Cortex of kidney (tissue), 1 donor: Measurements from ENCODE around the gene ZNF70.

Source experiments
- DNase-seq: peaks from one replicate; lab custom pipeline; 2025; lab: John Stamatoyannopoulos, UW

ZNF70 gene

DNA sequence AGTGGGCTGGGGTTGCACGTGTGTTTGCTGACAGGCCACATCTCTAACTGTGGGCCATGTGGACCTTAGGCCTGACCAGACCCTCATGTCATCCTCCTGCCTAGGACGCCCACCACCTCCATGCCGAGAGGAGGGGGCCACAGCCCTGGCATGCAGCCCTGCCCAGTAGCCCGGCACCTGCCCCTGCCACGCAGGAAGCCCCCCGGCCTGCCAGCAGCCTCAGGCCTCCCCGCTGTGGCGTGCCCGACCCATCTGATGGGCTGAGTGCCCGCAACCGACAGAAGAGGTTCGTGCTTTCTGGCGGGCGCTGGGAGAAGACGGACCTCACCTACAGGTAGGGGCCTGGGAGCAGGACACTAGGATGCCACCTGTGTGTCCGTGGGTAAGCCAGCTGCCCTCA, 28.2 kb upstream of the ZNF70 start:
- no peak for DNase-seq

DNA sequence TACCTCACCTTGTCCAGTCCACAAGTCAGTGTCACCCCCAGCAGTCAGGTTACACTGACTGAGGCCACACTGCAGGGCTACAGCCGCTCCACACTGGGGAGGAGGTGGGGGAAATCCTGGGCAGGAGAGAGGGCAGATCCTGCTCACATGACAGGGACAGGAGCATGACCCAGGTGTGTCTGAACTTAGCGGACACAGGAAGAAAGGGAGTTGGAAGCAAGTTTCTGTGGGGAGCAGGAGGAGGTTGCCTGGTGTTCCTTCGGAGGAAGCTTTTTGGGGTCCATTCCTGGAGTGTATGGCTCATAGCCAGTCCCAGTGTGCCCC, 27.6 kb upstream of the ZNF70 start:
- no peak for DNase-seq

DNA sequence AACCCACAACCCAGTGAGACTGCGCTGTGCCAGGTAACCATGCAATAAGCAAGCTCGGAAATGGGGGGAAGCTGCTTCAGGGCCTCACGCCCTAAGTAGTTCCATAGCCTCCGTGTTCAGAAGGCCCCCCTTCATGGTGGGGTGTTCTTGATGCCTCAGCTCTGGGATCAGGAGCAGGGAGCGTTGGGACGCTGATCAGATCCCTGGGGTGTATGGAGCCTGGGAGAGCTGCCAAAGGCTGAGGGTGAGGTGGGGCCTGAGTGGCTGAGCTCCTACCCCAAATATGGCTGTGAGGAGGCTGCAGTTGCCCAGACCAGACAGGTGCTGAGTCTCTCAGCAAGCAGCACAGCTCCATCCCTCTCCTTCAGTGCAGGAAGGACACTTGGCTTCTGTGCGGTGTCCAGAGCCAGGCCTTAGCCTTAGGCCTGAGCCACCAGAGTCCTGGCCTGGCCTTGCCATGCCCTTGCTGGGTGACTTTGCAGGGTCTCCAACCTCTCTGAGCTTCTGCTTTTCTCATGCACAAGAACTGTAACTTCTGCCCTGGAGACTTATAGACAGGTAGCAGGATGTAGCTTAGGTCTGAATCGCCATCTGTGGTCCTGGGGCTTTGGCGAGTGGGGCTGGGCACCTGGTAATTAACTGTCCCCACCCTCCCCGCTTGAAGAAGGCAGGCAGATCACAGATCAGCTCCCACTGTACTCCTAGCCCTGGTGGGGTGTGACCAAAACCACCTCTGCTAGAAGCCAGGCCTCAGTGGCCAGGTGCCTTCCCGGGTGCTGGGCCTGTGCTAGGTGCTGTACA, 27.1 kb upstream of the ZNF70 start:
- no peak for DNase-seq

DNA sequence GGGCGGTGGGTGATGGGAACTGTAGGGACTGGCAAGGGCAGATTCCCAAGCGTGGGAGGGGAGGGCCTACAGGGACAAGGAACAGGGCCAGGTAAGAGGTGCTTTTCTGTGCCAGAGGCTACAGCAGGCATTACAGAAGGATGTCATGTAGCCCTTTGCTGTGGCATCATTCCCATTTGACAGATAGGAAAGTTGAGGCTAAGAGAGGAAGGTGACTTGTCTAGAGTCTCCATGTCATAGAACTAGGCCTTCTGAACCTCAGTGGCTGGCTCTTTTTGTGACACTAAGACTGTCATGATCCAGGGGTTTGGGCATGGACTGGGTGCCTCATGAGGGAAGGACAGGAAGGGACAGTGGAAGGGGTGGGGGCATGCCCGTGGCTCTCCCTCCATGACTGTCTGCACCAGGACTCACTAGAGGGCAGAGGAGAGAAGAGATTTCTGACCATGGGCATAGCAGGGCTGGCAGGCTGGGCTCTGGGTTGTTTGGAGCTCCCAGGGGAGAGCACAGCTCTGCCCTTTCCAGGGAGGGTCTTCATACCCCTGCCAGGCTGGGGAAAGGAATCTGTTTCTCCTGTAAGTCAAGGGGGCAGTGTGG, 25.0 kb upstream of the ZNF70 start:
- no peak for DNase-seq

DNA sequence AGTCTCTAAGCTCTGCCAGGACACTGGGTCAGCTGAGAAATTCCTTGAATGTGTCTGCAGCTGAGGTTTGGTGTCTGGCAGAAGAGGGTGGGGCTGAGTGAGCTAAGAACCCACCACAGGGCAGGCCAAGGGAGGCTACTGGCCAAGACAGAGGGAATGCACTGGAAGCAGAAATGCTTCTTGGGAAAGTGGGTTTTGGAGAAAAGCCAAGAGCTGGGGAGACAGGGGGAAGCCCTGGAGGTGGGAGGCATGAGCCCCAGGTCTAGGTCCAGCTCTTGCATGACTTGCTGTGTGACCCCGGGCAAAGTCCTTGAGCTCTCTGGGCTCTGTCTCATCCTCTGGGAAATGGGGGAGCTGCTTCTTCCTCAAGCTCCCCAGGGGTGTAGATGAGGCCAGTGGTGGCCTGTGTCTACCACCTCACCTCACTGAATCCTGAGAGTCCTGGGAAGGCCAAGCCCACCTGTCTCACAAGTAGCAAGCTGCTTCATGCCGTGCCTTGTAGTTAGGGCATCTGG, 24.1 kb upstream of the ZNF70 start:
- DNase-seq, result no peak

DNA sequence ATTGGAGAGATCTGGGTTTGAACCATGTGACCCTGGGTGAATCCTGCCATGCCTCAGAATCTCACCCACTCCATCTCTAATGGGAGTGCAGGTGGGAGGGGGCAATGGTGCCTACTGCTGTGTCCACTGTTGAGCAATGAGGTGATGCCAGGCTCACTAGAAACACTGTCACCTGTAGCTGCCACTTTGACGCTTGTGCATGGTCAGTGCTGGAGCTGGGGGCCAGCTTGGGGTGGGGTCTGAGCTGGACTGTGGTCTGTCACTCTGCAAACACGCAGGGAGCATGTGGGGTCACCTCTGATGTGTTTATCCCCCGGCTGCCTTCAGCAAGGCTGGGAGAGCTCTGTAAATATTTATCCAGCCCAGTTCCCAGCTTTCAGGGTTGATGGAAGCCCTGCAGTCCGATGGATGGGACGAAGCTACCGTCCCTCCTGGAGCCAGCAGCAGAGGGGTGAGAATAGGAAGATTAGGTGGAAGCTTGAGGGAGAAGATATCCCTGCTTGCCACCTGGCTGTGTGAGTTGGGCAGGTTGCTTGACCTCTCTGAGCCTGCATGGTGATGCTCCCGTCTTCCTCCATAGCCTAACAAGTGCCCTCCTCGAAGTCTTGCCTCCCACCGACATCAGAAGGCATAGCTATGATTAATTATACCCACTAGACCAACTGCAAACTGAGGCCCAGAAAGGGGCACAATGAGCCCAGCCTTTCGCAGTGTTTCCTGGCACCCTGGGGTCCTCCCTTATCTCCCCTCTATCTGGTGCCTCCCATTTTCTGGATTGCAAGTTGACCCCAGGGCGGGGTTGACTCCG, 23.4 kb upstream of the ZNF70 start:
- no peak for DNase-seq

DNA sequence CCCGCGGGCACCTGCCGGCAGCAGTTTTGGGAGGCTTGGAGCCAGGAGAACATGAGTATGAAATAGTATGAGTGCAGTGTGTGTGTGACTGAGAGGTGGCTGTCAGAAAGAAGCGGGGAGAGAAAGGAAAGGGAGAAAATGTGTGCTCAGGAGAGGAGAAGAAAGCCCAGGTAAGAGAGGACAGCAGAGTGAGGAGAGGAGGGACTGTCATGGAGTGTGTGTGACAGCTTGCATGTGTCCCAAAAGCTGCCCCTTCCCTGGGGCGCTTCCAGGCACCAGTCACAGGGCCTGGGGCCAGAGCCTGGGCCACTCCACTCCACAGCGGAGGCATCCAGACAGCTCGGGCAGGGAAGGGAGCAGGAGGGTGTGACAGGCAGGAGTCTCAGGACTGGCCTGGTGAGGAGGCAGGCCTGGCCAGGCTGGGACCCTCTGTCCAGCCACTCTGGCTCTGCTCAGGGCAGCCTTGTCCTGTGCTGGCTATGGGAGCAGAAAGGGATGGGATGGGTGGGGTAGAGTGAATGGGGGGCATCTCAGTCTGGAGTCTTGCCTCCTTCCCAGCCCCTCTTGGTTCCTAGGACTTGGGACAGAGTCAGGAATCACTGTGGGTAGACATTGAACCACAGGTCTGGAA, 22.7 kb upstream of the ZNF70 start:
- no peak for DNase-seq

DNA sequence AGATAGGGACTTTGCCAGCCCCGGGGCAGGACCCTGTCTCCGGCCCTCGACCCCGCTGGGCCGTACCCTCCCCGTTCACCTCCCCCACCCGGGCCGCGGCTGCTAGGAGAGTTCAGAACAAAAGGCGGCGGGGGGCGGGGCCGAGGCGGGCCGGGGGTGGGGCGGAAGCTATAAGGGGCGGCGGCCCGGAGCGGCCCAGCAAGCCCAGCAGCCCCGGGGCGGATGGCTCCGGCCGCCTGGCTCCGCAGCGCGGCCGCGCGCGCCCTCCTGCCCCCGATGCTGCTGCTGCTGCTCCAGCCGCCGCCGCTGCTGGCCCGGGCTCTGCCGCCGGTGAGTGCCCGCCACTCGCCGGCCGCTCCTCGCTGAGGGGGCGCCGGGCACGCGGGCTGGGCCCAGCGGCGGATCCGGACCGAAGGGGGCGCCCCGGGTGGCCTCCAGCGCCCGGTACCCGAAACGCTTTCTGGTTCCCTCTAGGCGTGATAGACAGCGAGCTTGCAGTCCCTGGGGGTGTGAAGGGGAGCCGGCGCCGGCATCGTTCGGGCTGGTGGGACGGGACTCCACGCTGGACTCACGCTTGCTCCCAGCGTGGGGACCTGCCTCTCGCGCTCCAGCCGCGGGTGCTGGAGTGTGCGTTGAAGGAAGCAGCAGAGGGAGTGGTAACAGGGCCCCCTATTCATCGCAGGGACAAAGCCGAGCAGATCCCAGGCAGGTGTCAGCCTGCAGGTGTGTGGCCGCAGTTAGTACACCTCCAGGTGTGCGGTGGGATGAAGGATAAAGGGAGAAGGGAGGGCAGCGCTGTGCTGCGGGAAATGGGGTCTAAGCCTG, 21.9 kb upstream of the ZNF70 start, which contains the start of gene MMP11:
MMP11 (plus strand) TSS at position 201 of the 825 bp plus-strand sequence; CDS start at position 223, 22 bp downstream.
- DNase-seq, result no peak

DNA sequence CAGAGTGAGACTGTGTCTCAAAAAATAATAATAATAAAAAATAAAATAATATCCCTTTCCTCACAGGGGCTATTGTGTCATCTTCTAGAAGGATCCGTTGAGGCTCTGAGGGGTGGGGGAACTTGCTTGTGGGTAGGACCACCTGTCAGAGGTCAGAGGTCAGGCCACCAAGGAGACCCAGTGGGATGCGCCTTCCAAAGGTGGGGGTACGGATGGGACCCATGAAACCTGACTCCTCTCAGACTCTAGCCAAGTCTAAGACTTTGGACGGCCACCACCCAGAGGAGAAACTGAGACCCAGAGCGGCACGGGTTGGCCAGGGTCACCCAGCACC, 21.4 kb upstream of the ZNF70 start:
- DNase-seq, result no peak

DNA sequence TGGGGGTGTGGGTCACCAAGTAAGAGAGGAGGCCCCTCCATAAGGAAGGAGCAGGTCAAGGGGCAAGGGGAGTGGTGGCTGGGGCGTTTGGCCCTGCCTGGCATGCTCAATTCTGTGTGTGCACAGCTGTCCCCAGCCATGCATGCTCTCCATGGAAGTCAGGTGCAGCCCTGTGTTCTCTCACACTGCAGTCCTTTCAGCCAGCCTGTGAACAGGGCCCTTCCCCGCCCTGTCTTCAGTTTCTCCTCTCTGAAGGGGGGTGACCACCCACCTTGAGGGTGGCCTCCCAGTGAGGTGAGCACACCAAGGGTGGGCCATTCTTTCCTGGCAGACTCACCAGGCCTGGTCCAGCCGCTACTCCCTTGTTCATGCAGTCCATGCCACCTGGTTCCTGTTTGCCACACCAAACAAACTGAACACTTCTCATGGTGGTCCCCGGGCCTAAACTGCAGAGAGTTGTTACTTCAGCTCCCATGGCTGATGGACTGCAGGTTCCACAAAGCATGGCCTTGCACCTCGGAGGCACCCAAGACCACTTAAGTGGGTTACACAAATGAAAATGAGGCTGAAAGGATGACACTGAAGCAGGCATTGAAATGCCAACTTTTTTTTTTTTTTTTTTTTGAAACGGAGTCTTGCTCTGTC, 18.5 kb upstream of the ZNF70 start:
- no peak for DNase-seq

DNA sequence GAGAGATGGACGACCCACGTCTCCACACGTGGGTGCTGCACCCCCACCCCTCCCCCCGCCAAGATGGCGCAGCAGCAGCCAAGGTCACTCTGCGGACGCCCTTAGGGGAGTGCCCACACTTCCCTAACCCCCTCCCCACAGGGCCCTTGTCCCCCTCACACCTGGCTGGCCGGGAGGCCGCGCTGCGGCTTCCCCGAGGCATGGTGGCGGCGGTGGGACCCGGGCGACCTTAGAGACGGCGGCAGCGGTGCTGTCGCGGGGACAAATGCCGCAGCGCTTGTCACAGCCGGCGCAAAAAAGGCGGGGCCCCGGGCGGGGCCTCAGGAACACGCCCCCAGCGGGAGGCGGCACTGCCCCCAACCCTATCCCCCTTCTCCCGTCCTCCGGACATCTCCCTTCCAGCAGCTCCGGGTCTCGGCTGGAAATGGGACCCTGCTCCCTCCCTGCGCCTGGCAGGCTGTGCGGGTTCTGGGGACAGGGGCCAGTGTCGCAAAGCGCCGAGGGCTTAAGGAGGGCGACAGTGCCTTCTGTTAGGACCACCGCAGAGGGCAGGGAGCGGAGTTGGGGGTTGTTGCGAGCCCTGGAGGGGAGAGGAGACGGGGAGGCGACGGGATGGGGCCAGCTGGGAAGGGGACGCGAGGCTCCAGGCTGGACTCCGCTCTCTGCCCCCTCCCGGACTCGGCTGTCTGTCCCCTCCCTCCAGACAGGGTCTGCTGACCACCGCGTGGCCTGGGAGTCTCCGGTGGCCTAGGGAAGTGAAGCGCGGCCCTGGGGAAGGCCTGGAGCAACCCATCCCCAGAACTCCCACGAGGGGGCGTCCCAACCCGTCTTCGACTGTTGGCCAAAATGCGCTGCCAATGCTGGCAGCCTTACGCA, 17.0 kb upstream of the ZNF70 start, which contains the start of gene CHCHD10:
CHCHD10 (minus strand) TSS at position 300 of the 876 bp plus-strand sequence; CDS start at position 202, 98 bp downstream.
- no peak for DNase-seq

DNA sequence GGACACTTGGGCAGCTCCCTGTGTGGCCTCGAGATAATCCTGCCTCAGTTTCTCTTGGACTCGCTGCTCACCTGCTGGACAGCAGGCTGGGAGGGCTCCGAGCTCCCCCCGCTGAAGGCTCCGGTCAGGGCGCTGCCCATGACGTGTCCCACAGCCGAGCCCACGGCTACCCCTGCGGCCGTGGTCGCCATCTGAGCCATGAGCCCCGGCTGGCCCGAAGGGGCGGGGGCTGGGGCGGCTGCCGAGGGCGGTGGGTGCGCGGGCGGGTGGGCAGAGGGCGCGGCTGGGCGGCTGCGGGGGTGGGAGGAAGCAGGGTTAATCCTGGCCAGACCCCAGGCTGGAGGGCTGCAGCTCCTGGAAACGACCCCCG, 16.4 kb upstream of the ZNF70 start:
- no peak for DNase-seq

DNA sequence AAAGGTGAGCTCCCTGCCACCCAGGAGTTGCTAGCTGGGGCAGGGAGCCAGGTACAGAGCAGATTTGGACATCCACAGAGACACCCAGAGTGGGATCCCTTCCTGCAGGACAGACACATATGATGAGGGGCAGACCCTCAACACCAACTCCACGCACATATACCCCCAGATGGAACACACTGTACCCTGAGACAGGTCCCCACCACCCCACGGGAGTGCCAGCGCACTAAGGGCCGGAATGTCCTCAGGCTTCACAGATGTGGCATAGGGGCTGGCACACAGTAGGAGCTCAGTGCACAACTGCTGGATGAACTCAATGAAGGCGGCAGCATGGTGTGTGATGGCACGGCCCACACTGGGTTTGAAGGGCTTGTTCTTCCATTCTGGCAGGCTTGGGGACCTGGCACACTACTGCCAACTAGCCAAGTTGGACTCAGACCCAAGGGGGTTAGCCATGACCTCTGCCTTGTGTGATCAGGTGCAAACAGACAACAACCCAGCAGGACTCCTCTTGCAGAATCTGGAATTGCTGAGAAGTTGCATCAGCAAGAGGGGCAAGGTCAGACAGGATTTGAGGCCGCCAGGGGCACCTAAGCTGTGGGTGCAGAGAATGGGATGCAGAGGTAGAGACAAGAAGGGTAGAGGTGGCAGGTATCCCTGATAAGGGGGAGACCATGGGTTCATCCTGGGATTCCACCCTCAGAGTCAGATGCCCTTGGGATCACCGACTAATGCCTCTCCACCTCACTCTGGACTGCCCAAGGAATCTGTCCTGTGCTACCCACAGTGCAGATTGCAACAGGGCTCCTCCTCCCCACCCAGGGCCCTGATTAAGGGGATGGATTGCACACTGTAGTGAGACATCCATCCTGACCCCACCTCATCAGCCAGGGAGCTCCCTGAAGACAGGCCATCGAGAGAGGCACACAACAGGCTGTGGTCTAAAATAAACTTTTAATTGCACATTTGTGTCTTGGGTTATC, 14.3 kb upstream of the ZNF70 start:
- no peak for DNase-seq

DNA sequence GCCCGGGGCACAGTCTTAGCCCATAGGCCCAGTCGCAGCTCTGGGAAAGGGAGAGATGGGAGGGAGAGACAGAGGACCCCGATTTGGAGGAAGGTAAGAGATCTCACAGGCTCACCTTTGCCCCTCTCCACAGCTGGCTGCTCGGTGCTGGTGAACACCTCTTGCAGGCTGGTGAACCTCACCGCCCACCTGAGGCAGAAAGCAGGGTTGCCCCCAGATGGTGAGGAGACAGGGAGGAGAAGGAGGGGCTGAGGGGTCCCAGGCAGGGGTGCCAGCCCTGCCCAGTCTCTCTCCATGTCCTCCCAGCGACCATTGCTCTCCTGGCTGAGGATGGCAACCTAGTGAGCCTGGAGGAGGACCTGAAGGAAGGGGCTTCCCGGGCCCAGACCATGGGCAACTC, 13.0 kb upstream of the ZNF70 start:
- no peak for DNase-seq

DNA sequence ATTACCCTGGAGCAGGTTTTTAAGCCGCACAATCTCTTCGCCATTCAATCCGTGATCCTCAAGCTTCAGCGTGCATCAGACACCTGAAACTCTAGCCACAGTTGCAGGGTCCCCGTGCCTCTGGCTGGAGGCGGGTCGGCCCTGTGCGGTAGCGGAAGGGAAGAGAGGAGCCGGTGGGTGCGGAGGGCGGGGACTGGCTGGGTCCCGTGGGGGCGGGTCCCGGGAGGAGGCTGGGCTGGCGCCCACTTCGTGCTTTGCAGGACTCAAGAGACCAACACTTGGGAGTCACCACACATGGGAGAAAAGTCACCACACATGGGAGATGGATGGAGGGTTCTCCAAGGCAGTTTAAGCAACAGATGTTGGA, 12.7 kb upstream of the ZNF70 start:
- no peak for DNase-seq

DNA sequence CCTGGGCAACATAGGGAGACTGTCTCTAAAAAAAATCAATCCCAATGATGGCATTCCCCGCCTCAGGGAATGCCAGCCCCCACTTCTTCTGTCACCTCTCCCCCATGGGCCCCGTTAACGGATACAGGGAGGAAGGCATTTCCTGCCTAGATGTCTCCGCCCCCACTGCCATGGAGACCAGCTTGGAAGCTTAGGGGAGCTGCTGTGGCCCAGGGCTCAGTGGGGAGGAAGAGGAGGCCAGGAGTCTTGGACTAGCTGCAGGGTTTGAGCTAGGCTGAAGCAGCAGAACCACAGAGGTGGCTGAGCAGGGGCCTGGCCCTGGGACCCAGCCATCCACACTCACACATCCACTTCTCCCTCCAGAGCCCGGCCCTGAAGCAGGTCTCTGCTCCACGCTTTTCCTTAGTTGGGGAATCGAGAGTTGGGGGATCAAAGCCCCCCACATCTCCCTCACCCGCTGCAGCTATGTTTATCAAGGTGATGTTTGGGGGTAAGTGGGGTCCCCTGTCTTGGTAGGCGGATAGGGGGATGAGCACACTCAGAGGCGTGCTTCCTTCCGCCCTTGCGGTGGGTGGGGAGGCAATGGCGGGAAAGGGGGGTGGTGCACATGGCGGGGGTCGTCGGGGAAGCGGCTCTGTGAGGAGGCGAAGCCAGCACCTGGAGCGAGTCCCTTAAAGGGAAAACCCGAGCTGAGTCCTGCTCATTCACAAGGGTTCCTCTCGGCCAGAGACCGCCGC, 12.1 kb upstream of the ZNF70 start, which contains the start of gene C22orf15:
C22orf15 (plus strand) TSS at position 149 of the 737 bp plus-strand sequence; CDS start at position 466, 317 bp downstream.
- DNase-seq, result no peak

DNA sequence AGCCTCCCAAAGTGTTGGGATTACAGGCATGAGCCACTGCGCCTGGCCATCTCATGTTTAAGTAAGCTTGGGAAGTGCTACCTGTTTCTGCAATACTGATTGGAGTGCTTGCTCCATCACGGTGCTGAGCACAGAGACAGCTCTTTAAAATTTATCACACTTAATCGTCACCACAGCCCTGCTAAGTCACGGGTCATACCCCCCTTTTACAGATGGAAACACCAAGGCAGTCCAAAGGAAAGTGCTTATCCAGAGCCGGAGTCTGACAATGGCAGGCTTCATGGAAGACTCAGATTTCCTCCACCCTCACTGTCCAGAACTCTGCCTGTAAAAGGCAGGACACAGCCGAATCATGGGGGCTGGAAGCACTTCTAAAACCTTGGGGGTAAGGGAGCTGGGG, 9.1 kb upstream of the ZNF70 start:
- DNase-seq, result no peak

DNA sequence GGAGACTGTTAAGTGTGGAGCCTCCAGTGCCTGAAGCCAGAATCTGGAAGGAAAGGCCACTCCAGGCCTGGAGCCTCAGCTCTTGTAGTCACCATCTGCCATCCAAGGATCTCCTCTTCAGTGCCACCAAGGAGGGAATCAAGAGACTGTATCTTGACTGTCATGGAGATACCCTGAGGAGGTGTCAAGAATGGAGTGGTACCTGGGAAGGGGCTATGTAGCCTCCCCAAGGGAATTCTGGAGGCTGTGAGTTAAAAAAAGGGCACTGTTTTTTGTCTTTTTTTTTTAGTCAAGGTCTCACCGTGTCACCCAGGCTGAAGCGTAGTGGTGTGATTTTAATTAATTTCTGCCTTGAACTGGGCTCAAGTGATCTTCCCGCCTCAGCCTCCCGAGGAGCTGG, 8.7 kb upstream of the ZNF70 start:
- DNase-seq, result no peak
